Lower lobe of right lung (tissue), 2 donors: ENCODE results near the gene SLC16A13. TPM values are rescaled to one million over a fixed set of nuclear protein-coding genes. Genes with fewer than 3 reads are reported as not detected.
A peak's percentile ranks its signal among the peaks of the same experiment; 100 is the strongest.

Experiments
- ATAC-seq, 2 donors: fragments of 200-7000 bp; cut with Tn5 transposase; one replicate each; pipeline ENCODE4 v1.9.1; 2020 to 2022; ENCODE audit warnings: mild to moderate bottlenecking in 2 of 2, moderate library complexity in 2 of 2
- DNase-seq: peaks from one replicate; pipeline ENCODE4 v3.0.0-alpha.2; 2020
- H3K27ac ChIP-seq: fragments of 200-600 bp; one replicate; pipeline ENCODE4 v1.8.0; 2022
- H3K27me3 ChIP-seq: fragments of 200-600 bp; one replicate; pipeline ENCODE4 v1.8.0; 2022; ENCODE audit warnings: low read depth
- H3K36me3 ChIP-seq: fragments of 200-600 bp; one replicate; pipeline ENCODE4 v1.8.0; 2022; ENCODE audit warnings: mild to moderate bottlenecking
- H3K4me1 ChIP-seq: fragments of 200-600 bp; one replicate; pipeline ENCODE4 v1.8.0; 2022
- H3K4me3 ChIP-seq: fragments of 200-600 bp; one replicate; pipeline ENCODE4 v1.8.0; 2022; ENCODE audit warnings: mild to moderate bottlenecking
- H3K9me3 ChIP-seq: fragments of 200-600 bp; one replicate; pipeline ENCODE4 v1.8.0; 2022
- intact Hi-C: fragments of 100-400 bp; cut with DNase I; formaldehyde crosslinking; loops from one replicate; pipeline ENCODE4 v1.11.0; 2022
- total RNA-seq: library from RNA; stranded (reverse); fragmentation: NEBNext Ultra II Directional; extraction: Animal tissue kit (Norgen Biotek cat#: 25700); gene quantifications from one replicate; pipeline ENCODE4 v1.2.1, GENCODE V29; 2021
- TF ChIP-seq, protein P1 (sequence below): fragments of 200-600 bp; IDR thresholded peaks from one replicate; pipeline ENCODE4 v1.8.0; 2022; ENCODE audit warnings: antibody characterized with exemption, mild to moderate bottlenecking
- donor health status: DM: no; HTN: yes; CAD: no; lungs with severe emphysema.

The SLC16A13 gene
- total RNA-seq, 1 donor from 2014 or later: 9.9 TPM

DNA sequence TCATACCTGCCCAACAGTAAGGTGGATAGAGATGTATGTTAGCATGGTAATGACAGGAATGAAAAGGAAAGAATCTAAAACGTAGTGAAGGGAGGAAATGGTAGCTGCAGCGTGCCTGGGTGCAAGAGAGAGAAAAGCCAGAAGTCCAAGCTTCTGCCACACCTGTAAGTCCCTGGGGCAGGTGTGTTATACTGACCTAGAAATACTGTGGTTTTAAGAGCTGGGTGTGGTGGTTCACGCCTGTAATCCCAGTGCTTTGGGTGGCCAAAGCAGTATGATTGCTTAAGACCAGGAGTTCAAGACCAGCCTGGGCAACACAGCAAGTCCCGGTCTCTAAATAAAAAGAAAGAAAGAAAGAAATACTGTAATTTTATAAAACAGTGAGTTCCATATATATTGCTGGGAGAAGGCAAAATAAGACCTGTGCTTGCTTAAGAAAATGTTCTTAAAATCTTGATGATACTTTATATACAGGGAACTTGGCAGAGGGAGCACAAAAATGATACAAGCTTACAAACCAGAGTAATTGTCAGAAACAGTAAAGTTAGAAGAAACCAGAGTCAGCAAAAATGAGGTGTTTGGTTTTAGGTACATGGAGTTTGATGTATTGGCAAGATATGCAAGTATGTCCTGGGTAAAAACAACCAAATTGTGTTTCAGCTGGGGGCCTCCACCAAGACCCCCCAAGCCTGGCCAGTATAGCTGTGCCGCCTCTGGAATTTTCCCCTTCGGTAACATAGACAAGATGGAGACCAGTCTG lies 33.3 kb upstream of the SLC16A13 start:
- peaks cover 72% of the 10 kb centered on the region for H3K36me3 ChIP-seq
- intact Hi-C loops: loop anchor here (10.0 kb wide), 1 partner anchor 88 kb away; no protein-coding TSS in a partner anchor
- no peak overlapping the region for H3K4me3 ChIP-seq

DNA sequence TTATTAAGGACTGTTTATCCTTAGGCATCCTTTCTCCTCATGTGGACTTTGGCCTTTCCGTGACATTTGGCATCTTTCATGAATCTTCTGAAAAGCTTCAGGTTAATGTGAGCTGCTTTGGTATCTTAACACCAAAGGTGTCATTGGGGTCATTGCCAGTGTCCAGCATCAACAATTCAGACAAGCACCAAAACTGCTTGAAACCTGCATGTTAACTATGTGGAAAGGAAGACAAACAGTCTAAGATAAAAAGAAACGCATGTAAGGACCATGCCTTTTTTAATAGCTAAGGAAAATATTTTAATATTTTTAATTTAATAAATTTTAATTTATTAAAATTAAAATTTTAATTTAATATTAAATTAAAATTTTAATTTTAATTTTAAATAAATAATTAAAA lies 32.1 kb upstream of the SLC16A13 start:
- Histone ChIP-seq H3K27ac (no peak overlapping the region), H3K27me3 (no peaks in the 10 kb centered on the region), H3K36me3 (peaks cover 67% of the 10 kb centered on the region), H3K4me3 (no peak overlapping the region), H3K4me1 (no peaks in the 10 kb centered on the region), H3K9me3 (no peaks in the 10 kb centered on the region)
- TF ChIP-seq, protein P1, sequence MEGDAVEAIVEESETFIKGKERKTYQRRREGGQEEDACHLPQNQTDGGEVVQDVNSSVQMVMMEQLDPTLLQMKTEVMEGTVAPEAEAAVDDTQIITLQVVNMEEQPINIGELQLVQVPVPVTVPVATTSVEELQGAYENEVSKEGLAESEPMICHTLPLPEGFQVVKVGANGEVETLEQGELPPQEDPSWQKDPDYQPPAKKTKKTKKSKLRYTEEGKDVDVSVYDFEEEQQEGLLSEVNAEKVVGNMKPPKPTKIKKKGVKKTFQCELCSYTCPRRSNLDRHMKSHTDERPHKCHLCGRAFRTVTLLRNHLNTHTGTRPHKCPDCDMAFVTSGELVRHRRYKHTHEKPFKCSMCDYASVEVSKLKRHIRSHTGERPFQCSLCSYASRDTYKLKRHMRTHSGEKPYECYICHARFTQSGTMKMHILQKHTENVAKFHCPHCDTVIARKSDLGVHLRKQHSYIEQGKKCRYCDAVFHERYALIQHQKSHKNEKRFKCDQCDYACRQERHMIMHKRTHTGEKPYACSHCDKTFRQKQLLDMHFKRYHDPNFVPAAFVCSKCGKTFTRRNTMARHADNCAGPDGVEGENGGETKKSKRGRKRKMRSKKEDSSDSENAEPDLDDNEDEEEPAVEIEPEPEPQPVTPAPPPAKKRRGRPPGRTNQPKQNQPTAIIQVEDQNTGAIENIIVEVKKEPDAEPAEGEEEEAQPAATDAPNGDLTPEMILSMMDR: no peak
- ATAC-seq: no peak
- intact Hi-C loops: loop anchor here (10.0 kb wide), 1 partner anchor 89 kb away; no protein-coding TSS in a partner anchor
- no peak for DNase-seq

More for the DNA sequence above, 33.3 kb upstream of the SLC16A13 start:
- Histone ChIP-seq H3K27ac (no peak overlapping the region), H3K4me1 (no peaks in the 10 kb centered on the region), H3K9me3 (no peaks in the 10 kb centered on the region), H3K27me3 (no peaks in the 10 kb centered on the region)
- ATAC-seq (no peak), DNase-seq (no peak)
- TF ChIP-seq, protein P1: no peak

DNA sequence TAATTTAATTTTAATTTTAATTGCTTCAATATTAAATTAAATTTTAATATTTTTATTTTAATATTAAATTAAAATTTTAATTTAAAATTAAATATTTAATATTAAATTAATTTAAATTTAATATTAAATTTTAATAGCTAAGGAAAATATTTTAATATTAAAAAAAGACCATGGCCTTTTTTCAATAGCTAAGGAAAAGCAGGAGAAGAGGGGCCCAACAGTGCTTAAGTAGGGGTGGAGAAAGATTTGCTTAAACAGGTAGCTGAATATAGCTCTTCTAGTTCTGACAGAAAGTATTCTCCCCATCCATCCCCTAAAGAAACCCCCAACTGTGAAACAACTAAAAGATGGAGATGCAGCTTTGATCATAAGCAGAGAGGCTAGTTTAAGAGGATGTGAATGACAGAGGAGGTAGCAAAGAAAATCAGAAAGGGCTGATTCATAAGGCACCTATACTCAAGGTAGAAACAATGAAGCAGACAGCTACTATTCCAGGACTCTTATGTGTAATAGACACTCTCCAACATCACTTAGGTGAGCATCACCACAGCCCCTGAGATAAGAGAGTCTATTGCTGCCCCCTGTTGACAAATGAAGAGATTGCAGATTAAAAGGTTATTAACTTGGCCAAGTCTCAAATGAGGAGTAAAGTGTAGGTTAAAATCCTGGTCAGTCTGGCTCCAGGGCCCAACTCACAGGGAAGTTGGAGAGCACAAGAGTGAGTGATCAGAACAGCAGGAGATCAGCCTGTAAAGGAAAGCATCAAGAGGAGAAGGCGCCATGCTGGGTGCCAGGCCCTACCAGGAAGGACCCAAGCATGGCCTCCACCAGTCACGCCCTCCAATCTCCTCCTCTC lies 31.2 kb upstream of the SLC16A13 start:
- Histone ChIP-seq H3K36me3 (peaks cover 58% of the 10 kb centered on the region), H3K9me3 (no peaks in the 10 kb centered on the region), H3K27ac (no peak overlapping the region), H3K4me1 (peaks cover under 1% of the 10 kb centered on the region), H3K27me3 (no peaks in the 10 kb centered on the region), H3K4me3 (no peak overlapping the region)
- ATAC-seq (peak; percentile 81 to 85), DNase-seq (no peak)
- TF ChIP-seq, protein P1: peak; percentile 70
- intact Hi-C loops: loop anchor here (10.0 kb wide), 1 partner anchor 90 kb away; no protein-coding TSS in a partner anchor

DNA sequence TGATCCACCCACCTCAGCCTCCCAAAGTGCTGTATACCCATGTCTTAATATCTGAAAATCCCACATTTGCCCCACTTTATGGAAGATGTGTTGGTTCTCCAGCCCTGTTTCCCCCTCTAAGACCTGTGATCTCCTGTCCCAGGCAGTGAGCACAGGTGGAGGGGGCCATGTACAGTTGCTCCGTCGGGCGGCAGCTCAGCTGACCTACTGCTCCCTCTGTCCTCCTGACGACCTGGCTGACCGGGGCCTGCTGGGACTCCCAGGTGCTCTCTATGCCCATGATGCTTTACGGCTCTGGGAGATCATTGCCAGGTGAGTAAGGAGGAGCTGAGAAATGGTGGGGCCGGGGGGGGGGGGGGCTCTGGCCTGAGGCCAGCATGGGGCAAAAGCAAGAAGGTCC lies 30.1 kb upstream of the SLC16A13 start:
- TF ChIP-seq, protein P1: no peak
- H3K4me1 ChIP-seq: peaks cover 12% of the 10 kb centered on the region
- no peaks in the 10 kb centered on the region for H3K27me3 ChIP-seq
- no peaks in the 10 kb centered on the region for H3K9me3 ChIP-seq
- no peak overlapping the region for H3K27ac ChIP-seq
- ATAC-seq (no peak), DNase-seq (no peak)
- H3K4me3 ChIP-seq: no peak overlapping the region
- intact Hi-C loops: loop anchor here (10.0 kb wide), 1 partner anchor 91 kb away; no protein-coding TSS in a partner anchor
- peaks cover 48% of the 10 kb centered on the region for H3K36me3 ChIP-seq

DNA sequence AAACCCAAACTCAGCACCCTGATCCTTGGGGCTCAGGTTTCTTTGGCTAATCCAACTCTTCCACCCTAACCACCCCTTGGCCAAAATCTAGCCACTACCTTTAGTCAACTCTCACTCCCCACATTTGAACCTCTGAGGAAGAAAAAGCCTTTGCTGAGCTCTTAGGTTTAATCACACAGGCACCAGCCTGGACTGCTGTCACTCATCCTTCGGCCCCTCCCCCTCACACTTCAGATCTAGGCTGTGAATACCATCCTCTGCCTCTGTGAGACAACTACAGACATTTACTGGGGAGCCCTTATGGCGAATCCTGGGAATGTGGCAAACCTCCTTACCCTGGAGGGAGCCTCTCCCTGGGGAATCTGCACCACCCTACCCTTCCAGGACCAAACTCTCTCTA lies 28.7 kb upstream of the SLC16A13 start:
- H3K27ac ChIP-seq: no peak overlapping the region
- DNase-seq (no peak), ATAC-seq (no peak)
- H3K36me3 ChIP-seq: peaks cover 33% of the 10 kb centered on the region
- TF ChIP-seq, protein P1: no peak
- H3K27me3 ChIP-seq: no peaks in the 10 kb centered on the region
- H3K4me1 ChIP-seq: peaks cover 22% of the 10 kb centered on the region
- intact Hi-C loops: loop anchor here (10.0 kb wide), 1 partner anchor 92 kb away; no protein-coding TSS in a partner anchor
- H3K9me3 ChIP-seq: no peaks in the 10 kb centered on the region
- no peak overlapping the region for H3K4me3 ChIP-seq
